Sciatic nerve (tissue), 2 donors: ENCODE results near the gene HSPA4. TPM values are rescaled to one million over a fixed set of nuclear protein-coding genes. Genes with fewer than 3 reads are reported as not detected.
"Not testable (repeated sequence)": the region's sequence is repeated elsewhere in the genome, so short reads cannot be mapped to it uniquely, and the experiment has no call there.

ENCODE experiments used
- ATAC-seq: fragments of 200-7000 bp; cut with Tn5 transposase; one replicate; pipeline ENCODE4 v1.9.1; 2020; ENCODE audit warnings: mild to moderate bottlenecking, moderate library complexity
- DNase-seq: peaks from one replicate; pipeline ENCODE4 v3.0.0-alpha.2; 2020; ENCODE audit warnings: low spot score
- intact Hi-C: fragments of 100-400 bp; cut with DNase I; formaldehyde crosslinking; loops from one replicate; pipeline ENCODE4 v1.14.2; 2022
- total RNA-seq: library from RNA; stranded (reverse); fragmentation: NEBNext Ultra II Directional; extraction: Animal tissue kit (Norgen Biotek cat#: 25700); gene quantifications from one replicate; pipeline ENCODE4 v1.2.1, GENCODE V29; 2021
- donor health status: DM: no; HTN: no; CAD: no.
- donor health status: DM: no; HTN: no; CAD: no.

The HSPA4 gene
- 65.0 TPM for total RNA-seq

GRCh38 chr5:133051542-133052316 is at the start of gene HSPA4:
Gene HSPA4, plus strand, starts transcription at chr5:133052013. Its CDS starts 238 bp downstream, at chr5:133052251.
- DNase-seq (peak; percentile 99), ATAC-seq (peak; percentile 98)
- intact Hi-C loops, result no loop called here

GRCh38 chr5:133006653-133007052 is 45.2 kb upstream of the HSPA4 start:
- ATAC-seq (no peak), DNase-seq (no peak)
- intact Hi-C loops, result no loop called here

GRCh38 chr5:133008455-133008854 is 43.4 kb upstream of the HSPA4 start:
- intact Hi-C loops, DNase-seq, ATAC-seq: not testable (repeated sequence)

- DNase-seq, result no peak
Measured at GRCh38 chr5:133015466-133015865, 36.3 kb upstream of the HSPA4 start.

GRCh38 chr5:133017964-133018363 is 33.8 kb upstream of the HSPA4 start:
- intact Hi-C loops, result no loop called here

More at GRCh38 chr5:133015466-133015865, 36.3 kb upstream of the HSPA4 start:
- intact Hi-C loops, result no loop called here
- ATAC-seq, result no peak

GRCh38 chr5:133019471-133019870 is 32.3 kb upstream of the HSPA4 start:
- ATAC-seq, intact Hi-C loops, DNase-seq: not testable (repeated sequence)

More at GRCh38 chr5:133017964-133018363, 33.8 kb upstream of the HSPA4 start:
- ATAC-seq (no peak), DNase-seq (no peak)

- DNase-seq, result peak; percentile 96
- peak; percentile 100 for ATAC-seq
- intact Hi-C loops, result no loop called here
Measured at GRCh38 chr5:133025804-133026663, 25.8 kb upstream of the HSPA4 start, which contains the start of gene ZCCHC10. Gene ZCCHC10, minus strand, starts transcription at chr5:133026549. Its CDS starts 12 bp downstream, at chr5:133026537.

GRCh38 chr5:133026664-133027153 is 25.1 kb upstream of the HSPA4 start:
- intact Hi-C loops, result no loop called here
- DNase-seq (no peak), ATAC-seq (no peak)

- DNase-seq (no peak), ATAC-seq (no peak)
- intact Hi-C loops, result no loop called here
Measured at GRCh38 chr5:133029416-133029815, 22.4 kb upstream of the HSPA4 start.

GRCh38 chr5:133030343-133031005 is 21.3 kb upstream of the HSPA4 start:
- DNase-seq, result no peak
- intact Hi-C loops, result no loop called here

GRCh38 chr5:133032852-133033742 is 18.7 kb upstream of the HSPA4 start:
- no peak for DNase-seq
- intact Hi-C loops, result no loop called here
- no peak for ATAC-seq

More at GRCh38 chr5:133030343-133031005, 21.3 kb upstream of the HSPA4 start:
- no peak for ATAC-seq

- no peak for DNase-seq
- no peak for ATAC-seq
- intact Hi-C loops, result no loop called here
Measured at GRCh38 chr5:133034064-133034463, 17.7 kb upstream of the HSPA4 start.

- ATAC-seq (no peak), DNase-seq (no peak)
- intact Hi-C loops, result no loop called here
Measured at GRCh38 chr5:133035224-133035623, 16.6 kb upstream of the HSPA4 start.

GRCh38 chr5:133036677-133037076 is 15.1 kb upstream of the HSPA4 start:
- DNase-seq, intact Hi-C loops, ATAC-seq: not testable (repeated sequence)

GRCh38 chr5:133041157-133041784 is 10.5 kb upstream of the HSPA4 start:
- ATAC-seq (no peak), DNase-seq (no peak)
- intact Hi-C loops, result no loop called here

GRCh38 chr5:133041910-133042309 is 9.9 kb upstream of the HSPA4 start:
- intact Hi-C loops, result no loop called here

GRCh38 chr5:133046560-133046959 is 5.3 kb upstream of the HSPA4 start:
- intact Hi-C loops, DNase-seq, ATAC-seq: not testable (repeated sequence)

More at GRCh38 chr5:133041910-133042309, 9.9 kb upstream of the HSPA4 start:
- no peak for ATAC-seq
- DNase-seq, result no peak
